ENCODE measurements around the gene DSCAML1. TPM values are rescaled to one million over a fixed set of nuclear protein-coding genes. Genes with fewer than 3 reads are reported as not detected.

The DSCAML1 gene
- total and polyA plus RNA-seq, 9 of the 15 experiments (the other 6 are each of a cell fraction or from before 2014, with no cell fraction given) = not detected

DNA sequence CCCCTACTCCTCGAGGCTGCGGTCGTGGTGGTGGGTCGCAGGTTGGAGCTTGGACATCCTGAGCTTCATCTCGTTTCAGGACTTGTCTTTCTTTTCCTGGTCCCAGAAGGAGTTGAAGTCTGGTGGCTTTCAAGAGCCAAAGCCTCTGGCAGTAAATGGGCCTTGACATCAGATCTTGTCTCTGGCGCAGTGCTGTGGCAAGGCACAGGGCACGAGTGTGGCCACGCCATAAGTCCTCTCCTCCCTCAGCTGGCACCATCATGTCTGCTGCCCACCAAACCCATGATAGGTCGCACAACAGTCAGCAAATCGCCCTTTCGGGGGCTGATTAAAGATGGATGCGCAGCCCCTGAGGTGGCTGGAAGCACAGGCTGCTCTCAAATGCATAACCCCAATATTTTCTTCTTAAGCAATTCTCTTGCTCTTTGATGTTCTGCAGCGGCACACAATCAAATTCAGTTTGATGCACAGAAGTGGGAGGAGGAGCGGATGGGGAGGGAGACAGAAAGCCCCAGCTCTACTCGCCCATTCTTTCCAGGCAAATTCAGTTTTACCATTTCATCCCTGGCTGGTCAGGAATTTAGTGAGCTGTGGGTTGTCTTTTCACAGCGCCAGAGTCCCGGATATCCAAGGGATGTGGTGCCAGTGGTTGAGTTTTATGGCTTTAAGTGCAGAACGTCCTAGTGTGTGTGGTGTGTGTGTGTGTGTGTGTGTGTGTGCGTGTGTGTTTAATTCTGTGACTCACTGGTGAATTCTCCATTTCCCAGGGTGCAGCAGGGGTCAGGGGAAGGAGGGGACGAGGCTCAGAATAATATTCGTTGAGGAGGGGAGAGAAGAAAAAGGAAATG is 162.0 kb downstream of the DSCAML1 start:
- POLR2A ChIA-PET = interaction anchor here (0.6 kb wide), 1 partner anchor 20 kb away, joined by 3 read pairs; no protein-coding TSS in a partner anchor
- H3K79me2 ChIP-seq (ENCODE audit: control insufficient read depth, insufficient read depth, low read length) = no peaks in the 10 kb centered on the region
- CTCF ChIA-PET (ENCODE audit: low intra/inter-chr PET ratio) = no interaction called here
- H3K27ac ChIP-seq (ENCODE audit: extremely low read depth, low read depth, low read length) = no peak overlapping the region
- DNase-seq (ENCODE audit: extremely low read depth in 1 of 4, low spot score in 3 of 4) = no peak
- ATAC-seq = no peak
- no peak overlapping the region for H3K4me3 ChIP-seq
- in situ Hi-C loops (cut with MboI) = no loop called here
- TF ChIP-seq SRSF7 (optimal IDR thresholded peaks at IDR 0.05; ENCODE audit: low read depth, low read length) (no peak), ZNF830 (CRISPR knock-in tag; IDR thresholded peaks at IDR 0.05) (no peak), CBX3 (IDR thresholded peaks at IDR 0.05; ENCODE audit: borderline replicate concordance in 1 of 2, low read length in 2 of 2) (no peak), CBX2 (IDR thresholded peaks at IDR 0.05; ENCODE audit: insufficient read depth, low read length, poor library complexity, severe bottlenecking) (no peak), RBM15 (IDR thresholded peaks at IDR 0.05; ENCODE audit: insufficient read depth, low read length) (no peak), ATF1 (CRISPR knock-in tag; IDR thresholded peaks at IDR 0.05) (no peak), ATF1 (tag; IDR thresholded peaks at IDR 0.05) (no peak)
- TF ChIP-seq, protein P1, sequence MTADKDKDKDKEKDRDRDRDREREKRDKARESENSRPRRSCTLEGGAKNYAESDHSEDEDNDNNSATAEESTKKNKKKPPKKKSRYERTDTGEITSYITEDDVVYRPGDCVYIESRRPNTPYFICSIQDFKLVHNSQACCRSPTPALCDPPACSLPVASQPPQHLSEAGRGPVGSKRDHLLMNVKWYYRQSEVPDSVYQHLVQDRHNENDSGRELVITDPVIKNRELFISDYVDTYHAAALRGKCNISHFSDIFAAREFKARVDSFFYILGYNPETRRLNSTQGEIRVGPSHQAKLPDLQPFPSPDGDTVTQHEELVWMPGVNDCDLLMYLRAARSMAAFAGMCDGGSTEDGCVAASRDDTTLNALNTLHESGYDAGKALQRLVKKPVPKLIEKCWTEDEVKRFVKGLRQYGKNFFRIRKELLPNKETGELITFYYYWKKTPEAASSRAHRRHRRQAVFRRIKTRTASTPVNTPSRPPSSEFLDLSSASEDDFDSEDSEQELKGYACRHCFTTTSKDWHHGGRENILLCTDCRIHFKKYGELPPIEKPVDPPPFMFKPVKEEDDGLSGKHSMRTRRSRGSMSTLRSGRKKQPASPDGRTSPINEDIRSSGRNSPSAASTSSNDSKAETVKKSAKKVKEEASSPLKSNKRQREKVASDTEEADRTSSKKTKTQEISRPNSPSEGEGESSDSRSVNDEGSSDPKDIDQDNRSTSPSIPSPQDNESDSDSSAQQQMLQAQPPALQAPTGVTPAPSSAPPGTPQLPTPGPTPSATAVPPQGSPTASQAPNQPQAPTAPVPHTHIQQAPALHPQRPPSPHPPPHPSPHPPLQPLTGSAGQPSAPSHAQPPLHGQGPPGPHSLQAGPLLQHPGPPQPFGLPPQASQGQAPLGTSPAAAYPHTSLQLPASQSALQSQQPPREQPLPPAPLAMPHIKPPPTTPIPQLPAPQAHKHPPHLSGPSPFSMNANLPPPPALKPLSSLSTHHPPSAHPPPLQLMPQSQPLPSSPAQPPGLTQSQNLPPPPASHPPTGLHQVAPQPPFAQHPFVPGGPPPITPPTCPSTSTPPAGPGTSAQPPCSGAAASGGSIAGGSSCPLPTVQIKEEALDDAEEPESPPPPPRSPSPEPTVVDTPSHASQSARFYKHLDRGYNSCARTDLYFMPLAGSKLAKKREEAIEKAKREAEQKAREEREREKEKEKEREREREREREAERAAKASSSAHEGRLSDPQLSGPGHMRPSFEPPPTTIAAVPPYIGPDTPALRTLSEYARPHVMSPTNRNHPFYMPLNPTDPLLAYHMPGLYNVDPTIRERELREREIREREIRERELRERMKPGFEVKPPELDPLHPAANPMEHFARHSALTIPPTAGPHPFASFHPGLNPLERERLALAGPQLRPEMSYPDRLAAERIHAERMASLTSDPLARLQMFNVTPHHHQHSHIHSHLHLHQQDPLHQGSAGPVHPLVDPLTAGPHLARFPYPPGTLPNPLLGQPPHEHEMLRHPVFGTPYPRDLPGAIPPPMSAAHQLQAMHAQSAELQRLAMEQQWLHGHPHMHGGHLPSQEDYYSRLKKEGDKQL (CRISPR knock-in tag; IDR thresholded peaks at IDR 0.05; ENCODE audit: borderline replicate concordance) = no peak
- TF ChIP-seq, protein P2, sequence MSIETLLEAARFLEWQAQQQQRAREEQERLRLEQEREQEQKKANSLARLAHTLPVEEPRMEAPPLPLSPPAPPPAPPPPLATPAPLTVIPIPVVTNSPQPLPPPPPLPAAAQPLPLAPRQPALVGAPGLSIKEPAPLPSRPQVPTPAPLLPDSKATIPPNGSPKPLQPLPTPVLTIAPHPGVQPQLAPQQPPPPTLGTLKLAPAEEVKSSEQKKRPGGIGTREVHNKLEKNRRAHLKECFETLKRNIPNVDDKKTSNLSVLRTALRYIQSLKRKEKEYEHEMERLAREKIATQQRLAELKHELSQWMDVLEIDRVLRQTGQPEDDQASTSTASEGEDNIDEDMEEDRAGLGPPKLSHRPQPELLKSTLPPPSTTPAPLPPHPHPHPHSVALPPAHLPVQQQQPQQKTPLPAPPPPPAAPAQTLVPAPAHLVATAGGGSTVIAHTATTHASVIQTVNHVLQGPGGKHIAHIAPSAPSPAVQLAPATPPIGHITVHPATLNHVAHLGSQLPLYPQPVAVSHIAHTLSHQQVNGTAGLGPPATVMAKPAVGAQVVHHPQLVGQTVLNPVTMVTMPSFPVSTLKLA (conservative IDR thresholded peaks at IDR 0.05) = no peak
- BruUV-seq (replicated peaks) = no TSS peak
- H2AFZ ChIP-seq (ENCODE audit: low read depth, low read length) = no peak overlapping the region
- no peak overlapping the region for H3K9ac ChIP-seq (ENCODE audit: insufficient read depth in 1 of 2, low read depth in 2 of 2, low read length in 2 of 2)
- no peaks in the 10 kb centered on the region for H3K9me3 ChIP-seq (replicated peaks; ENCODE audit: control insufficient read depth, insufficient read depth, low read depth, low read length)
- peaks cover 5% of the 10 kb centered on the region for H4K20me1 ChIP-seq (replicated peaks; ENCODE audit: control insufficient read depth, insufficient read depth, low read length)
- no peak for FAIRE-seq
- no peak overlapping the region for H3K4me2 ChIP-seq (ENCODE audit: insufficient read depth, low read length)
- intact Hi-C loops (cut with micrococcal nuclease) = no loop called here
- 0% methylated on average over 20 of the region's 21 CpGs for WGBS (ENCODE audit: insufficient coverage, low coverage, missing lambda C conversion rate)
- no peaks in the 10 kb centered on the region for H3K9me1 ChIP-seq (ENCODE audit: control insufficient read depth, insufficient read depth, low read length)
- peaks cover 15 to 54% of the 10 kb centered on the region in 2 experiments for H3K27me3 ChIP-seq (ENCODE audit: control insufficient read depth in 2 of 2, insufficient read depth in 2 of 2, low read length in 2 of 2)
- no peaks in the 10 kb centered on the region for H3K36me3 ChIP-seq (ENCODE audit: control insufficient read depth, insufficient read depth, low read length)
- H3K4me1 ChIP-seq (replicated peaks in 1 of 2; ENCODE audit: control insufficient read depth in 2 of 2, insufficient read depth in 2 of 2, low read length in 2 of 2) = no peaks in the 10 kb centered on the region

Measured in K562 (cell line).